B cell (primary cell): ENCODE results near the gene NBEAL2. TPM values are rescaled to one million over a fixed set of nuclear protein-coding genes. Genes with fewer than 3 reads are reported as not detected.

ENCODE experiments used
- ATAC-seq: fragments of 200-7000 bp; cut with Tn5 transposase; one replicate; pipeline ENCODE4 v1.10.0; 2021; ENCODE audit warnings: low read depth, mild to moderate bottlenecking, moderate number of reproducible peaks, moderate library complexity
- CTCF ChIA-PET: fragments of 350-600 bp; sonication (Branson Sonifier 250); formaldehyde crosslinking; loops from one replicate; lab custom pipeline; 2021; ENCODE audit warnings: antibody characterized with exemption, inconsistent platforms; lab: Charles Lee
- POLR2A ChIA-PET: fragments of 350-600 bp; sonication (Branson Sonifier 250); formaldehyde crosslinking; loops from one replicate; lab custom pipeline; 2021; ENCODE audit warnings: antibody characterized with exemption; lab: Charles Lee
- DNase-seq: peaks from one replicate; pipeline ENCODE4 v3.0.0; 2013
- H2AFZ ChIP-seq: 2 replicates; pipeline ENCODE4 v1.6.1; 2012; ENCODE audit warnings: mild to moderate bottlenecking, low read depth, low read length; ENCODE audit not compliant: insufficient read depth, poor library complexity, severe bottlenecking
- H3K27ac ChIP-seq, 2 donors: 1 replicate in 1 of 2; 2 replicates in 1 of 2; pipeline ENCODE4 v1.5.1; 2012 to 2013; ENCODE audit warnings: low read length in 2 of 2, mild to moderate bottlenecking in 2 of 2, moderate library complexity in 1 of 2
- H3K27me3 ChIP-seq, 4 experiments: fragments of 200-600 bp in 1 of 4; sonication (generic) in 1 of 4; replicated peaks in 1 of 4; 1 replicate in 2 of 4; 2 replicates in 2 of 4; pipeline versions ENCODE4 v1.6.1 to v1.7.0; 2013 to 2016; ENCODE audit warnings: low read length in 3 of 4, mild to moderate bottlenecking in 2 of 4, mixed read lengths in 1 of 4, moderate library complexity in 1 of 4; ENCODE audit not compliant: insufficient read depth in 4 of 4, control insufficient read depth in 3 of 4; ENCODE audit errors: control extremely low read depth in 1 of 4
- H3K36me3 ChIP-seq, 2 experiments: replicated peaks in 1 of 2; 1 replicate in 1 of 2; 2 replicates in 1 of 2; pipeline versions ENCODE4 v1.6.1 to v1.7.1; 2013; ENCODE audit warnings: low read length in 1 of 2; ENCODE audit not compliant: insufficient read depth in 2 of 2, control insufficient read depth in 1 of 2; ENCODE audit errors: control extremely low read depth in 1 of 2, extremely low read depth in 1 of 2
- H3K4me1 ChIP-seq, 2 donors: fragments of 200-600 bp in 1 of 2; sonication (generic) in 1 of 2; 1 replicate in 1 of 2; 2 replicates in 1 of 2; pipeline versions ENCODE4 v1.5.1 to v1.6.1; 2013 to 2017; ENCODE audit warnings: low read length in 2 of 2; ENCODE audit not compliant: control insufficient read depth in 2 of 2, insufficient read depth in 2 of 2
- H3K4me2 ChIP-seq: replicated peaks from 2 replicates; pipeline ENCODE3; 2012; ENCODE audit warnings: mild to moderate bottlenecking, low read depth, low read length; ENCODE audit not compliant: poor library complexity, severe bottlenecking
- H3K4me3 ChIP-seq, 5 experiments: fragments of 200-600 bp in 1 of 5; sonication (generic) in 1 of 5; 1 replicate in 3 of 5; 2 replicates in 2 of 5; pipeline versions ENCODE4 v1.5.1 to v1.7.0; 2011 to 2016; ENCODE audit warnings: low read length in 4 of 5, mild to moderate bottlenecking in 4 of 5, low read depth in 2 of 5, control low read depth in 1 of 5, moderate library complexity in 1 of 5; ENCODE audit not compliant: insufficient read depth in 1 of 5; ENCODE audit errors: control extremely low read depth in 1 of 5, extremely low read depth in 1 of 5
- H3K79me2 ChIP-seq: fragments of 200-600 bp; sonication (generic); one replicate; pipeline ENCODE4 v1.6.0; 2016; ENCODE audit warnings: low read length; ENCODE audit not compliant: control insufficient read depth, insufficient read depth
- H3K9ac ChIP-seq: fragments of 200-600 bp; sonication (generic); 2 replicates; pipeline ENCODE4 v1.6.1; 2017; ENCODE audit warnings: mild to moderate bottlenecking, low read length, moderate library complexity
- H3K9me3 ChIP-seq, 3 donors: one replicate each; pipeline versions ENCODE4 v1.6.1 to v1.7.1; 2013; ENCODE audit warnings: low read length in 2 of 3; ENCODE audit not compliant: control insufficient read depth in 2 of 3, insufficient read depth in 1 of 3; ENCODE audit errors: control extremely low read depth in 1 of 3
- H4K20me1 ChIP-seq: 2 replicates; pipeline ENCODE4 v1.6.0; 2012; ENCODE audit warnings: mild to moderate bottlenecking, low read length; ENCODE audit not compliant: insufficient read depth, control insufficient read depth, poor library complexity, severe bottlenecking
- H3K27ac Mint-ChIP-seq: one replicate; pipeline ENCODE4 v1.8.0; 2021; ENCODE audit warnings: mixed read lengths
- H3K27me3 Mint-ChIP-seq: one replicate; pipeline ENCODE4 v1.8.0; 2021; ENCODE audit warnings: mixed read lengths
- H3K4me1 Mint-ChIP-seq: one replicate; pipeline ENCODE4 v1.8.0; 2021; ENCODE audit warnings: mixed read lengths
- H3K4me3 Mint-ChIP-seq: one replicate; pipeline ENCODE4 v1.8.0; 2021; ENCODE audit warnings: mixed read lengths
- H3K9me3 Mint-ChIP-seq: one replicate; pipeline ENCODE4 v1.8.0; 2022; ENCODE audit warnings: mixed read lengths; ENCODE audit not compliant: insufficient read depth
- CTCF ChIP-seq: fragments of 200-600 bp; IDR thresholded peaks from one replicate; pipeline ENCODE4 v1.8.0; 2022; ENCODE audit warnings: antibody characterized with exemption, mild to moderate bottlenecking
- EZH2 ChIP-seq: IDR thresholded peaks from 2 replicates; pipeline ENCODE4 v1.6.1; 2012; ENCODE audit warnings: borderline replicate concordance, low read depth, mild to moderate bottlenecking, moderate library complexity, low read length; ENCODE audit not compliant: insufficient read depth, poor library complexity, severe bottlenecking
- WGBS: methylation state at CpG from one replicate; pipeline ENCODE4 v1.1.5; 2013; ENCODE audit warnings: missing lambda C conversion rate; ENCODE audit not compliant: insufficient coverage; 5-methylcytosine and 5-hydroxymethylcytosine counted together
- intact Hi-C: fragments of 100-400 bp; cut with micrococcal nuclease; formaldehyde crosslinking; loops from one replicate; pipeline ENCODE4 v1.10.0; 2022
- polyA plus RNA-seq: library from polyadenylated mRNA; depleted of rRNA; stranded (reverse); fragments of >200 nt; gene quantifications from 2 replicates; pipeline ENCODE4 v1.2.3, GENCODE V29; 2012
- total RNA-seq, 2 donors: library from RNA; stranded (reverse); fragments of 120-200 nt in 1 of 2; gene quantifications; 1 replicate in 1 of 2; 2 replicates in 1 of 2; pipeline versions ENCODE4 v1.2.3 to v1.2.4, GENCODE V29; 2013 to 2022

The NBEAL2 gene
- total and polyA plus RNA-seq, 2 donors (not counting 1 experiment from before 2014, with no cell fraction given) = 63.8 to 155 TPM

GRCh38 chr3:46998121-46998851, 18.8 kb downstream of the NBEAL2 start:
- peaks cover 10% of the 10 kb centered on the region for H3K4me1 Mint-ChIP-seq
- ATAC-seq (peak; percentile 88), DNase-seq (peak; percentile 79)
- Histone ChIP-seq H3K9me3 (no peaks in the 10 kb centered on the region), H3K79me2 (peaks cover 24% of the 10 kb centered on the region), H3K36me3 (peaks cover 0 to 59% of the 10 kb centered on the region in 2 experiments), H3K4me1 (peaks cover 3 to 16% of the 10 kb centered on the region in 2 donors), H3K27ac (no peak overlapping the region), H2AFZ (no peak overlapping the region), H3K4me2 (no peak overlapping the region), H4K20me1 (no peaks in the 10 kb centered on the region), H3K27me3 (no peaks in the 10 kb centered on the region), H3K9ac (no peak overlapping the region), H3K4me3 (no peak overlapping the region)
- H3K9me3 Mint-ChIP-seq = no peaks in the 10 kb centered on the region
- TF ChIP-seq CTCF = peak; percentile 84
- no peak for TF ChIP-seq EZH2
- no peaks in the 10 kb centered on the region for H3K27me3 Mint-ChIP-seq
- ChIA-PET CTCF (interaction anchor here (0.9 to 12.1 kb wide), 22 partner anchors 11 to 366 kb away, joined by 3 to 146 read pairs (median 4); partner anchors contain the start of genes CCDC12 and NBEAL2), POLR2A (interaction anchor here (1.8 kb wide), 1 partner anchor 11 kb away, joined by 4 read pairs; no protein-coding TSS in a partner anchor)
- intact Hi-C loops = loop anchor here (1.0 kb wide), 3 partner anchors 19 to 132 kb away; no protein-coding TSS in a partner anchor
- H3K27ac Mint-ChIP-seq = no peak overlapping the region
- WGBS = 67% methylated on average over 27 of the region's 27 CpGs
- no peak overlapping the region for H3K4me3 Mint-ChIP-seq
